ENCODE results near the gene FAM24B. TPM values are rescaled to one million over a fixed set of nuclear protein-coding genes. Genes with fewer than 3 reads are reported as not detected.

The FAM24B gene
- polyA plus RNA-seq, 4 donors, result 3.9 to 5.7 TPM; not detected in 2

DNA sequence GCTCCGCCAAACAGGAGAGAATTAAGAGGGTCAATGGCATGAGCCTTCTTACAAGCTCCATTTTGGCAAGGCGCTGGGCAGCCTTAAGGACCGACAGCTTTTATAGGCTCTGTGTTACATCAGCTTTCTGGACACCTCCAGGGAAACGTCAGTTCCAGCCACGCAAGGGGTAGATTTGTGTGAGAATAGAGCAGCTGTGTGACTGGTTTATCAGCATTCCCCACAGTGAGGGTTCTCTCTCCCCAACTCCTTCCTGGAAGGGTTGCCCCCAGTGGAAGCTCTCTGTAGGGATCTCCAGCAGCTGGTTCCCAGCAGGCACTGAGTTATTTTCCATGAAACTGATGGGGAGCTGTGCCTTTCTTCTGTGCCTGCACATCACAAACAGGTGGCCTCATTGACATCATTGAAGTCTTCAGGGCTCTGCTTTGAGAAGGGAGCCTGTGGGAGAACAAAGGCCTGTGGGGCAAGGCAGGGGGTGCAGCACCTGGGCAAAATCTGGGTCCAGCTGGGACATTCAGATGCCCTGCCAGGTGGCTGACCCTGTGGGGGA lies 33.5 kb downstream of the FAM24B start, which contains the start of gene CUZD1:
Gene CUZD1, minus strand, starts transcription at position 75 of the 550 bp plus-strand sequence. Its CDS starts 14 bp downstream, at position 61.
- 87 to 93% (median 88%) methylated on average over 5 of the region's 5 CpGs for whole genome bisulfite sequencing, 3 donors
- Histone ChIP-seq H3K27me3 (ENCODE audit: control insufficient read depth in 3 of 3, insufficient read depth in 3 of 3, low read length in 3 of 3) (no peaks in the 10 kb centered on the region), H3K4me3 (ENCODE audit: low read depth in 1 of 3, low read length in 3 of 3) (no peak within 1 kb of the TSS), H3K4me1 (ENCODE audit: control insufficient read depth in 3 of 3, insufficient read depth in 2 of 3, low read depth in 1 of 3, low read length in 2 of 3) (no peaks in the 10 kb centered on the region), H3K27ac (ENCODE audit: low read depth in 1 of 3, low read length in 2 of 3) (no peak within 1 kb of the TSS), H3K9me3 (ENCODE audit: control insufficient read depth in 2 of 2, insufficient read depth in 1 of 2, low read depth in 1 of 2, low read length in 1 of 2) (no peaks in the 10 kb centered on the region), H3K36me3 (ENCODE audit: control insufficient read depth in 3 of 3, insufficient read depth in 2 of 3, low read depth in 1 of 3, low read length in 3 of 3) (peaks cover 0 to 3% (median 0%) of the 10 kb centered on the region in 3 donors)
- FAIRE-seq (no peak), DNase-seq (no peak)

DNA sequence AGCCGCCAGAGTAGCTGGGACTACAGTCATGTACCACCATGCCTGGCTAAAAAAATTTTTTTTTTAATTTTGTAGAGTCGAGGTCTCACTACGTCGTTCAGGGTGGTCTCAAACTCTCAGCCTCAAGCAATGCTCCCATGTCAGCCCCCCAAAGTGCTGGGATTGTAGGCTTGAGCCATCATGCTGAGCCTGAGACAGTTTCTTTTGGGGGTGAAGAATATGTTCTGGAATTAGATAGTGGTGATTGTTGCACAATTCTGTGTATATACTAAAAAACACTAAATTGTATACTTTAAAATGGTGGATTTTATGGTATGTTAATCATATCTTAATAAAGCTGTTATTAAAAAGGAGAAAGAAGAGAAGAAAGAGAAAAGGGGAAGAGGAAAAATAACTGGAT lies 35.2 kb downstream of the FAM24B start:
- FAIRE-seq, result no peak
- no peak overlapping the region for H3K27ac ChIP-seq (ENCODE audit: low read depth in 1 of 3, low read length in 2 of 3)
- no peak overlapping the region for H3K4me3 ChIP-seq (ENCODE audit: low read depth in 1 of 3, low read length in 3 of 3)
- 95 to 96% (median 96%) methylated on average over 4 of the region's 4 CpGs for WGBS, 3 donors
- no peaks in the 10 kb centered on the region for H3K9me3 ChIP-seq (ENCODE audit: control insufficient read depth in 2 of 2, insufficient read depth in 1 of 2, low read depth in 1 of 2, low read length in 1 of 2)
- no peaks in the 10 kb centered on the region for H3K27me3 ChIP-seq (ENCODE audit: control insufficient read depth in 3 of 3, insufficient read depth in 3 of 3, low read length in 3 of 3)
- no peak for DNase-seq
- no peaks in the 10 kb centered on the region for H3K36me3 ChIP-seq (ENCODE audit: control insufficient read depth in 3 of 3, insufficient read depth in 2 of 3, low read depth in 1 of 3, low read length in 3 of 3)
- no peaks in the 10 kb centered on the region for H3K4me1 ChIP-seq (ENCODE audit: control insufficient read depth in 3 of 3, insufficient read depth in 2 of 3, low read depth in 1 of 3, low read length in 2 of 3)

DNA sequence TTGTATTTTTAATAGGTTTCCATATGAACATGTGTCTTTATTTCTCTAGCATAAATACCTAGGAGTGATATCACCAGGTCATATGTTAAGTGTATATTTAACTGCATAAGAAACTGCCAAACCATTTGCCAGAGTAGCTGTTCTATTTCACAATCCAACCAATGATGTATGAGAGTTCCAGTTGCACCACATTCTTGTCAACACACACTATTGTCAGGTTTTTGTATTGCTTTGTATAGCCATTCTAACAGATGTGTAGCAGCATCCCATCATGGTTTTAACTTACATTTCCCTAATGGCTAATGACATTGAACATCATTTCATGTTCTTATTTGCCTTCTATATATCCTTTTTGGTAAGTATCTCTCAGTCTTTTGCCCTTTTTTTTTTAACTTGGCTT lies 37.8 kb downstream of the FAM24B start:
- Histone ChIP-seq H3K9me3 (ENCODE audit: control insufficient read depth in 2 of 2, insufficient read depth in 1 of 2, low read depth in 1 of 2, low read length in 1 of 2) (no peaks in the 10 kb centered on the region), H3K27ac (ENCODE audit: low read depth in 1 of 3, low read length in 2 of 3) (no peak overlapping the region), H3K27me3 (ENCODE audit: control insufficient read depth in 3 of 3, insufficient read depth in 3 of 3, low read length in 3 of 3) (no peaks in the 10 kb centered on the region), H3K4me1 (ENCODE audit: control insufficient read depth in 3 of 3, insufficient read depth in 2 of 3, low read depth in 1 of 3, low read length in 2 of 3) (no peaks in the 10 kb centered on the region), H3K36me3 (ENCODE audit: control insufficient read depth in 3 of 3, insufficient read depth in 2 of 3, low read depth in 1 of 3, low read length in 3 of 3) (no peaks in the 10 kb centered on the region), H3K4me3 (ENCODE audit: low read depth in 1 of 3, low read length in 3 of 3) (no peak overlapping the region)
- DNase-seq (no peak), FAIRE-seq (no peak)

DNA sequence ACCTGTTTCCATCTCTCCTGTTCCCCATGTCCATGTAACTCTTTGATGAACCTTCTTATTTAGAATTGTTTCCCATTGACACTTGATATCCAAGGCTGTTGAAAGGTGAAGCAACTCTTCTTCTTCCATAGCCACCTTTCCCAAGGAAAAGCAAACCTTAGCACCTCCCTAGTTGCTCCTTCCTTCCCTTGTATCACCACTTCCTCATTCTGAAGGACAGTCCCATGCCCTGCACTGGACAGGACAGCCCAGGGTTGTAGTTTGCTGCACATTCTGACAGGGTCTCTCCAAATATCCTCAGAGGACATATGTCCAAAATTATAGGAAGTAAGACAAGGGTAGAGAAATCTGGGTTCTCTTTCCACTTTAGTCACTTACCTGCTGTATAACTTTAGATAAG lies 39.9 kb downstream of the FAM24B start:
- Histone ChIP-seq H3K27ac (ENCODE audit: low read depth in 1 of 3, low read length in 2 of 3) (no peak overlapping the region), H3K27me3 (ENCODE audit: control insufficient read depth in 3 of 3, insufficient read depth in 3 of 3, low read length in 3 of 3) (no peaks in the 10 kb centered on the region), H3K36me3 (ENCODE audit: control insufficient read depth in 3 of 3, insufficient read depth in 2 of 3, low read depth in 1 of 3, low read length in 3 of 3) (no peaks in the 10 kb centered on the region), H3K9me3 (ENCODE audit: control insufficient read depth in 2 of 2, insufficient read depth in 1 of 2, low read depth in 1 of 2, low read length in 1 of 2) (no peaks in the 10 kb centered on the region), H3K4me3 (ENCODE audit: low read depth in 1 of 3, low read length in 3 of 3) (no peak overlapping the region), H3K4me1 (ENCODE audit: control insufficient read depth in 3 of 3, insufficient read depth in 2 of 3, low read depth in 1 of 3, low read length in 2 of 3) (no peaks in the 10 kb centered on the region)
- FAIRE-seq (no peak), DNase-seq (no peak)

DNA sequence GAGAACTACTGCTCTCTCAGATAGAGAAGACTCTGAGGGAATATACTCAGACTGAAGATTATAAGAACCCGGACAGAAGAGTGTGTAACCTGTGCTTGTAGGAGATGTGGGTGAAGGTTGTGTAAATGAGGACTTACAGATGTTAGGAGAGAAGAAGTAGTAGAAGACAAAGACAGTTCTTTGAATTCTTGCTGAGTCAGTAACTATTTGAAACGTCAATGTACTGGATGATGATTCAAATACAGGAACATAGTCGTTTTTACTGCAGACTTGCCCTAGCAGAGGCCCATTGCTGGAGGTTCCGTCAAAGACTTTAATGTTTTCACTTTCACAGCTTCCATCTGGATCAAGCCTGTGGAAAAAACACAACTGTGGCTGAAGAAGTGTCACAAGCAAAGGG lies 40.5 kb downstream of the FAM24B start:
- WGBS, 3 donors, result 82 to 83% (median 83%) methylated on average over 4 of the region's 4 CpGs
- Histone ChIP-seq H3K27ac (ENCODE audit: low read depth in 1 of 3, low read length in 2 of 3) (no peak overlapping the region), H3K4me1 (ENCODE audit: control insufficient read depth in 3 of 3, insufficient read depth in 2 of 3, low read depth in 1 of 3, low read length in 2 of 3) (no peaks in the 10 kb centered on the region), H3K4me3 (ENCODE audit: low read depth in 1 of 3, low read length in 3 of 3) (no peak overlapping the region), H3K27me3 (ENCODE audit: control insufficient read depth in 3 of 3, insufficient read depth in 3 of 3, low read length in 3 of 3) (no peaks in the 10 kb centered on the region), H3K36me3 (ENCODE audit: control insufficient read depth in 3 of 3, insufficient read depth in 2 of 3, low read depth in 1 of 3, low read length in 3 of 3) (no peaks in the 10 kb centered on the region), H3K9me3 (ENCODE audit: control insufficient read depth in 2 of 2, insufficient read depth in 1 of 2, low read depth in 1 of 2, low read length in 1 of 2) (no peaks in the 10 kb centered on the region)
- DNase-seq, result no peak
- FAIRE-seq, result no peak

DNA sequence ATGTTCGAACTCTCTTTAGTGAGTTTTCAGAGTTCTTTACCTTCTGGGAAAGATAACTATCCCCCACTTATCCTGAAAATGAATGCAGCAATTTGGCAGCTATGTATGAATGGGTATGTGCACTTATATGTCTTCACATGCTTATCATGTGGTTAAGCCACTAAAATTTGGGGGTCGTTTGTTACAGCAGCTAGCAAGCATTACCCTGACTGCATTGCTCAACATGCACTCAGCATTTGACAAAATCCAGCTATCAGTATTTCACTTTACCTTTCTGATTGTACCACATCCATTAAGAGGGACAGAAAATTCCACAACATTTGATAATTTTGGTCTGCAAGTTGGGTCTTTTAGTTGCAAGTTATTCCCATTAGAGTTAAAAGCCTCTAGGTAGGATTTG lies 43.5 kb downstream of the FAM24B start:
- FAIRE-seq, result no peak
- H3K36me3 ChIP-seq (ENCODE audit: control insufficient read depth in 3 of 3, insufficient read depth in 2 of 3, low read depth in 1 of 3, low read length in 3 of 3), result peaks cover 0 to 2% (median 0%) of the 10 kb centered on the region in 3 donors
- 87 to 99% (median 91%) methylated on average over 2 of the region's 2 CpGs for WGBS, 3 donors

DNA sequence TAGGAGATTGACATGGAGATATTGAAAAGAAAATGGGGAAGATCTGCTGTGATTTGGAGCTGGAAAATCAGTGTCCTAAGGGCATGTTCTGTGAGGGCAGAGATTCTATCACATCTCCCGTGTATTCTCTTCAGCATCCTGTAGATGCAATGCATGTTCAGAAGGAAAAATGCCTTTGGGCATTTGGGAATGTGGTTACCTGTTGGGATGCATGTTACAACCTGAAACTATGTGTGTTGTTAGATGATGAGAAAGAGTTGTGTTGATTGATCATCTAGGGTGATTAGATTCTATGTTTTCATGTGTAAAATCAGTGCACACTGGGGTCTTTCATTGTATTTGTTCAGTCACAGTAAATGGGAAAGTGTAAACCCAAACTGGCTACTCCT lies 48.4 kb downstream of the FAM24B start:
- Histone ChIP-seq H3K36me3 (ENCODE audit: control insufficient read depth in 3 of 3, insufficient read depth in 2 of 3, low read depth in 1 of 3, low read length in 3 of 3) (peaks cover 0 to 2% (median 0%) of the 10 kb centered on the region in 3 donors), H3K27ac (ENCODE audit: low read depth in 1 of 3, low read length in 2 of 3) (no peak overlapping the region), H3K27me3 (ENCODE audit: control insufficient read depth in 3 of 3, insufficient read depth in 3 of 3, low read length in 3 of 3) (no peaks in the 10 kb centered on the region), H3K9me3 (ENCODE audit: control insufficient read depth in 2 of 2, insufficient read depth in 1 of 2, low read depth in 1 of 2, low read length in 1 of 2) (no peaks in the 10 kb centered on the region), H3K4me3 (ENCODE audit: low read depth in 1 of 3, low read length in 3 of 3) (no peak overlapping the region), H3K4me1 (ENCODE audit: control insufficient read depth in 3 of 3, insufficient read depth in 2 of 3, low read depth in 1 of 3, low read length in 2 of 3) (no peaks in the 10 kb centered on the region)
- FAIRE-seq (no peak), DNase-seq (no peak)
- WGBS, 3 donors, result 78 to 87% (median 85%) methylated on average over 1 of the region's 1 CpG

More for the DNA sequence above, 43.5 kb downstream of the FAM24B start:
- Histone ChIP-seq H3K27ac (ENCODE audit: low read depth in 1 of 3, low read length in 2 of 3) (no peak overlapping the region), H3K9me3 (ENCODE audit: control insufficient read depth in 2 of 2, insufficient read depth in 1 of 2, low read depth in 1 of 2, low read length in 1 of 2) (no peaks in the 10 kb centered on the region), H3K4me3 (ENCODE audit: low read depth in 1 of 3, low read length in 3 of 3) (no peak overlapping the region), H3K4me1 (ENCODE audit: control insufficient read depth in 3 of 3, insufficient read depth in 2 of 3, low read depth in 1 of 3, low read length in 2 of 3) (no peaks in the 10 kb centered on the region), H3K27me3 (ENCODE audit: control insufficient read depth in 3 of 3, insufficient read depth in 3 of 3, low read length in 3 of 3) (no peaks in the 10 kb centered on the region)
- no peak for DNase-seq

DNA sequence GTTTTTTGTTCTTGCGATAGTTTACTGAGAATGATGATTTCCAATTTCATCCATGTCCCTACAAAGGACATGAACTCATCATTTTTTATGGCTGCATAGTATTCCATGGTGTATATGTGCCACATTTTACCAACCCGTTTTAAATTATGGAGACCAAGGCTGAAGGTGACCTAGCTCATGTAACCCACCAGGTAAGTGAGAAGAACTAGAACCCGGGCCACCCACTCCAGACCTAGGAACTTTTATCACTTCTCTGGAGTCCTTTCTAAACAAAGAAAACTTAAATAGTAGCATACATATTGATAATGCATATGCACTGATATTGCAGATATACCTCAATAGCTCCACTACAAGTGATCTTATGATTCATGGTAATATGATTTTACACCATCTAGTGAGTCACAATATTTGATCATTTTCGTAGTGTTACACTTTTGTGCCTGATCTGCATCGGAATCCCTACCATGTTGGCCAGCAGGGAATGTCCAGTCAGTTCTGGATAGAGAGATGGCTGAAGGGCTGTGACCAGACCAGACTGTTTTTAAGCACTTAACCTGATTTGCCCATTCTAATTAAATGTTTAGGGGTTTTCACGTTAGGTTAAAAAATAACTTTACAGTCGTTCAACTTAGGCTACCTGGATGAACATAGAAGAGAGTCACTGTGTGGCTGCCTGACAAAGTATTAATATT lies 49.0 kb downstream of the FAM24B start:
- H3K4me1 ChIP-seq (ENCODE audit: control insufficient read depth in 3 of 3, insufficient read depth in 2 of 3, low read depth in 1 of 3, low read length in 2 of 3), result no peaks in the 10 kb centered on the region
- DNase-seq (no peak), FAIRE-seq (no peak)
- H3K4me3 ChIP-seq (ENCODE audit: low read depth in 1 of 3, low read length in 3 of 3), result no peak overlapping the region
- peaks cover 0 to 2% (median 0%) of the 10 kb centered on the region in 3 donors for H3K36me3 ChIP-seq (ENCODE audit: control insufficient read depth in 3 of 3, insufficient read depth in 2 of 3, low read depth in 1 of 3, low read length in 3 of 3)
- 88 to 95% (median 90%) methylated on average over 6 of the region's 7 CpGs for WGBS, 3 donors
- no peaks in the 10 kb centered on the region for H3K27me3 ChIP-seq (ENCODE audit: control insufficient read depth in 3 of 3, insufficient read depth in 3 of 3, low read length in 3 of 3)
- H3K27ac ChIP-seq (ENCODE audit: low read depth in 1 of 3, low read length in 2 of 3), result no peak overlapping the region
- no peaks in the 10 kb centered on the region for H3K9me3 ChIP-seq (ENCODE audit: control insufficient read depth in 2 of 2, insufficient read depth in 1 of 2, low read depth in 1 of 2, low read length in 1 of 2)

DNA sequence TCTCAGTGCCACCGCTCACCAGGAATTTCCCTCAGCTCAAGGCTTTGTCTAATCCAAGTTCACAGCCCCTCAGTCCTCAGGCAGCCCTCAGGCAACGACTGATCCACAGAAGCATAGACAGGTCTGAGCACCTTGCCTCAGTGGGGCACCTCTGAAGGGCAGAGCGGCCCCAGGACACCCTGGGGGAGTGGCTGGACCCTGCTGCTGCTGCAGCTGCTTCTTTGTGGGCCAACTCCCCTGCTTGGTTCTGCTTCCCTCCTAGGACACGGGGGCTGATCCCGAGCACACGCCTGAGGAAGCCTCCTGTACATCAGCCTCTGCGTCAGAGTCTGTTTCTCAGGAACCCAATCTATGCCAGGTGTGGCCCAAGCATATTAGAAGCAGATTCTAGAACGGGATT lies 49.9 kb downstream of the FAM24B start:
- no peak overlapping the region for H3K4me3 ChIP-seq (ENCODE audit: low read depth in 1 of 3, low read length in 3 of 3)
- no peak for FAIRE-seq
- H3K27me3 ChIP-seq (ENCODE audit: control insufficient read depth in 3 of 3, insufficient read depth in 3 of 3, low read length in 3 of 3), result no peaks in the 10 kb centered on the region
- 66 to 83% (median 71%) methylated on average over 8 of the region's 8 CpGs for WGBS, 3 donors
- H3K4me1 ChIP-seq (ENCODE audit: control insufficient read depth in 3 of 3, insufficient read depth in 2 of 3, low read depth in 1 of 3, low read length in 2 of 3), result no peaks in the 10 kb centered on the region
- DNase-seq, result no peak
- no peak overlapping the region for H3K27ac ChIP-seq (ENCODE audit: low read depth in 1 of 3, low read length in 2 of 3)
- H3K9me3 ChIP-seq (ENCODE audit: control insufficient read depth in 2 of 2, insufficient read depth in 1 of 2, low read depth in 1 of 2, low read length in 1 of 2), result no peaks in the 10 kb centered on the region
- peaks cover 0 to 2% (median 0%) of the 10 kb centered on the region in 3 donors for H3K36me3 ChIP-seq (ENCODE audit: control insufficient read depth in 3 of 3, insufficient read depth in 2 of 3, low read depth in 1 of 3, low read length in 3 of 3)

All from small intestine (tissue), 7 donors.